CD4-positive, alpha-beta T cell treated with Interleukin-1 beta for 1 hour (primary cell): ENCODE data around the gene NELFB.
A peak's percentile ranks its signal among the peaks of the same experiment; 100 is the strongest.

Experiments
- DNase-seq, 2 donors: peaks; one replicate each; pipeline ENCODE4 v3.0.0-alpha.2; 2020 to 2022

NELFB gene

DNA sequence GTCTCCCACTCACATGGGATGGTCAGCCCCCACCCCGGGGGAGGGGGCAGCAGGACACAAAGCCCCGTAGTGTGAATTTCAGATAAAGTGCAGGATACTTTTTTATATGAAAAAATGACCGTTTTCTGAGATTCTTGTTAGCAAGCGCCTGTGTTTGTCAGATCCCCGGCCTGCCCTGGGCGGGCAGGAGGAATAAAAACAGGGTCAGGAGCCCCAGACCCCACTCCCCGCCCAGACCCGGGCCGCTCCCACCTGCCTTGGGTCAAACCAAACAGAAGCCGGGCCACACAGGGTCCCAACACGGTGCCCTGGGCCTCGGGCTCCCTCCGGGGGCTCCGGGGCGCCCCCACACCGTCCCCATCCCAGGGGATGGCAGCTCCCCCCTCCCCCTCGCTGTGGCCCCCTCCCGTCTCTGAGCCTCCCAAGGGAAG is 60.5 kb downstream of the NELFB start:
- no peak for DNase-seq

DNA sequence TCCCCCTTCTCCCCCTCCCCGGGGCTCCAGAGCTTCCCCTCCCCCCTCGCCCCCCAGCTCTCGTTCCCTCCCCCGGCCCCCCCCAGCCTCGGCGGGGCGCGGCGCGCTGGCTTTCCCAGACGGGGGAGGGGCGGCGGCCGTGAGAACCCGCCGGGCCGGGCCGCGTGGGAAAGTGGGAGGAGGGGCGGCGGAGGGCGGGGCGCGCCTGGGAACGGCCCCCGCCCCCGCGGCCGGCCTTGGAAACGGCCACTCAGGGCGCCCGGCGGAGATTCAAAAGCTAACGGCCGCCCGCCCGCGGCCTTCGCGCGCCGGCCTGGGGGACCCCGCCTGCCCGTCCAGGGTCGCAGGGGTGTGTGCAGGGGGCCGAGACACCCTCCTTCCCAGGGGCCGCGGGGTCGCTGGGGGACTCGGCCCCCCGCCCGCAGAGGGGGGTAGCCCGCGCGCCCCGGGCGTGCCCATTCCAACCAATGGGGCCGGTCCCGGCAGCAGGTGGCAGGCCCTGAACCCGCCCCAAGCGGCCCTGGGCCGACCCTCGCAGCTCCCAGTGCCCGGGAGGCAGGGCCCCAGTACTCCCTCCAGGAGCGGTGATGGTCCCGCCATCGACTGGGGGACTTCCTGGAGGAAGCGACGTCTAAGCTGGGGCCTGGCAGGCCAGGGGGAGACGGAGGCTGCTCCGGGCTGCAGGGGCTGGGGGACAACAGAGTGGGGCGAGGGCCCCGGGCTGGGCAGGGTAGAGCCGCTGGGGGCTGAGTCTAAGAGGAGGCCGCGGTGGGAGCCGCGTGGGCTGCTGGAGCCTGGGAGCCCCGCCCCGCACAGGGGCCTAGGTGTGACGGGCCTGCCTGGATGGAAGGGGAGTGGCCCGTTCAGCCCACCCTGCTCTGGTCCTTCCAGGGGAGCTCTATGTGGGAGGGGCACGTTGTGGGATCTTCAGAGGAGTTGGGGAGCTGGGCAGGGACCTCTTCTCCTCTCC is 61.2 kb downstream of the NELFB start:
- DNase-seq, result no peak

DNA sequence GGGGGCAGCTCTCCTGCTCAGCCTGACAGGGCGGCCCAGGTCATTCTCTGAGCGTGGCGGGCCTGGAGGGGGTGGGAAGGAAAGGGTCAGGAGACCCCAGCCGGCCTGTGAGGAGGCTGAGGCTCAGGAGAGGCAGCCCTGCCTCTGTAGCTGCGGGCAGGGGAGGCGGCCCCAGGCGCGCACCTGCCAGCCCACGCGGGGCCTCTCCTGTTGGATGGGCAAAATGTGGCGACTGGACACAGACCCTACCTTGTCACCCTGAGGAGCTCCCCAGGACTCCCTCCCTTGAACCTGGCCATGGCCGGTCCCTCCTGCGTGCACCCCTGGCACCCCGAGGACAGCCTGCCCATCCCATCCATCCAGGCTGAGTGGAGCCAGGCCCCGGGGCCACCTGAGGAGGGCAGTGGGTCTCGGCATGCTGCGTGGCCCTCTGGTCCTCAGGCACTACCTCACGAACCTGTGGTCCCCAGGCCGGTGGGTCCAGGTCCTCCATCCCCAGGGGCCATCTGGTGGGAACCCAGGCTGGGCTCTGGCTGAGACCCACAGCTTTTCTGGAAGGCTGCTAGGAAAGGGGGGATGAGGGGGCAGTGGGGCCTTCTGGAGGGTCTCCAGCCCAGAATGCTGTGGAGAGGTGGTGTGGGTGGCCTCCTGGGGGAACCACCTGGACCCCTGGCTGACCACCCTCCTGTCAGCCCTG is 62.0 kb downstream of the NELFB start:
- DNase-seq, result no peak

DNA sequence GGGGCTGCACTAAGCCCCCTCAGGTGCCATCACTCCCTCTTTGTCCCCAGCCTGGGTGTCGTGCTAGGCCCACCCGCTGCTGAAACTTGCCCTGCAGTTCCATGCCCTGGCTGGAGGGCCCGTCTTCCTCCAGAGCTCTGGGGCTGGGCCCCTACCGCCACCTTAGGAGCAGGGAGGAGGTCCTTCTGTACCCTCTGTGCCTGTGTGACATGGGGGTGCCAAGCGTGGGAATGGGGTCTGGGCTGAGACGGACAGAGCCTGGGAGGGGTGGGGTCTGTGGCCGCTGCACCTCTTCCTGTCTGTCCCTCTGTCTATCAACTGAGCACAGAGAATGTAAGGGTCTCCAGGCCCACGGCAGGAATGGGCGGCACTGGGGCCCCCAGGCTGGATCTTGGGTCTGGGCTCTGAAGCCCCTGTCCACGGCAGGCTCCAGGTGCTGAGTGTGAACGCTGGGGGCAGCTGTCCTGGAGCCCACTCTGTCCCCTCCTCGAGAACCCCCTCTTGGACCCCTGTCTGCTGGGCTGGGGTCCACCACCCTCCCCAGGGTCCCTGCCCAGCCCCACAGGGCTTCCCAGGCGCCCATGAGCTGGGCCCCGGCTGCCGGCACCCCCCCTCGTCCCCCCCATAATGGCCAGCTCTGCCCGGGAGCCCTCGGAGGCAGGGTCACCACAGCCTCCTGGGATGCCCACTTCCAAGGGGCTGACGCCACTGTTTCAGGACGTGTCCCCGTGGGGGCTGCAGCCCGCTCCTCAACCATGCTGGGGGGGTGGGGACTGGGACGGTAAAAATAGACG is 62.8 kb downstream of the NELFB start:
- no peak for DNase-seq

GRCh38 chr9:137318602-137319001 is 63.5 kb downstream of the NELFB start:
- no peak for DNase-seq

GRCh38 chr9:137319011-137319738 is 64.0 kb downstream of the NELFB start:
- no peak for DNase-seq

- DNase-seq, result no peak
Observed at GRCh38 chr9:137319739-137320551, 64.8 kb downstream of the NELFB start.

DNA sequence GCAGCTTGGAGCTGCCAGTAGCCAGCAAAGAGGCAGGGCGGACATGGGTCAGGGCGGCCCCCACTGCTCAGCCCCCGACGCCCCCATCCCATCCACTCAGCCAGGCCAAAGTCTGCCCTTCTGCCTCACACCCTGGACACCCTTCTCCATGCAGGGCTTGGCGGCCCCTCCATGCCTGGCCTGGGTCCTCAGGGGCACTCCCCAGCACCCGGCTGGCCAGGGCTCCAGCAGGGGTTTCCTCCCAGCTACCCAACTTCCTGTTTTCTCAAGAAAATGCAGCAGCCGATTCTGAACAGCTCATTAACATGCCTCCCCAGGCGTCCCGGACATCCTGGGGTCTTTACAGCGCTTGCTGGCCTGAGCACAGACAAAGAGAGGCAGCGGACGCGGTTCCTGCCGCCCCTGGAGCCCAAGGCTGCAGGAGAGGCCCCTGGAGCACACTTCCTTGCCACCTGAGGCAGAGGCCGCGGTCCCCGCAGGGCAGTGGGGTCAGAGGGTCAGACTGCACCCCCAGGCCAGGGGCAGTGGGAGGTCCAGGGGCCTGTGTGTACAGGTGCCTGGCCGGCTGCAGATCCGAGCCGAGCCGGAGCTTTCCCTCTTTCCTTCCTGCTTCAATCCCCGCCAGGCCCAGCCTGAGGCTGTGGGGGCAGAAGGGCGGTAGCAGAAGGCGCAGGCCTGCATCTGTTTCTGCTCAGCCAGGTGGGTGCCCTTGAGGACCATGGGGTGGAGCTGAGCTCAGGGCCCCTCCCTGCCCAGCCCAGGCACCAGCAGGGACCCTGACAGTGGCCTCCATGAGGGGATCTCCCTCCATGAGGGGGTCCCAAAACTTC is 65.6 kb downstream of the NELFB start:
- DNase-seq, result peak; percentile 25 to 33

GRCh38 chr9:137321726-137322361 is 66.7 kb downstream of the NELFB start:
- no peak for DNase-seq
